Measurements from ENCODE around the gene TSHZ2.

Gene TSHZ2

GRCh38 chr20:53201588-53201987 is 229.4 kb downstream of the TSHZ2 start:
- Mint-ChIP-seq H3K27me3 (peaks cover 1% of the 10 kb centered on the region), H3K4me1 (ENCODE audit: low read depth) (no peaks in the 10 kb centered on the region), H3K36me3 (ENCODE audit: low read depth) (no peaks in the 10 kb centered on the region), H3K9me3 (no peaks in the 10 kb centered on the region), H3K4me3 (no peak overlapping the region), H3K27ac (no peak overlapping the region)
- intact Hi-C loops (cut with micrococcal nuclease): no loop called here

GRCh38 chr20:53202777-53203176 is 230.6 kb downstream of the TSHZ2 start:
- no peaks in the 10 kb centered on the region for H3K36me3 Mint-ChIP-seq (ENCODE audit: low read depth)
- no peaks in the 10 kb centered on the region for H3K4me1 Mint-ChIP-seq (ENCODE audit: low read depth)
- no peak overlapping the region for H3K4me3 Mint-ChIP-seq
- intact Hi-C loops (cut with micrococcal nuclease): no loop called here
- H3K27ac Mint-ChIP-seq: no peak overlapping the region
- H3K9me3 Mint-ChIP-seq: no peaks in the 10 kb centered on the region
- H3K27me3 Mint-ChIP-seq: no peaks in the 10 kb centered on the region

GRCh38 chr20:53205046-53205445 is 232.9 kb downstream of the TSHZ2 start:
- Mint-ChIP-seq H3K4me3 (no peak overlapping the region), H3K27me3 (no peaks in the 10 kb centered on the region), H3K9me3 (no peaks in the 10 kb centered on the region), H3K36me3 (ENCODE audit: low read depth) (no peaks in the 10 kb centered on the region), H3K4me1 (ENCODE audit: low read depth) (no peaks in the 10 kb centered on the region), H3K27ac (no peak overlapping the region)
- intact Hi-C loops (cut with micrococcal nuclease): no loop called here

- H3K36me3 Mint-ChIP-seq (ENCODE audit: low read depth): no peaks in the 10 kb centered on the region
- no peak overlapping the region for H3K4me3 Mint-ChIP-seq
- no peaks in the 10 kb centered on the region for H3K9me3 Mint-ChIP-seq
- no peak overlapping the region for H3K27ac Mint-ChIP-seq
- H3K4me1 Mint-ChIP-seq (ENCODE audit: low read depth): no peaks in the 10 kb centered on the region
- intact Hi-C loops (cut with micrococcal nuclease): no loop called here
- H3K27me3 Mint-ChIP-seq: peaks cover under 1% of the 10 kb centered on the region
These were observed 236.1 kb downstream of the TSHZ2 start for GRCh38 chr20:53208110-53208832.

- H3K4me3 Mint-ChIP-seq: no peak overlapping the region
- intact Hi-C loops (cut with micrococcal nuclease): no loop called here
- H3K4me1 Mint-ChIP-seq (ENCODE audit: low read depth): no peaks in the 10 kb centered on the region
- no peaks in the 10 kb centered on the region for H3K36me3 Mint-ChIP-seq (ENCODE audit: low read depth)
- peaks cover 1% of the 10 kb centered on the region for H3K27me3 Mint-ChIP-seq
- H3K27ac Mint-ChIP-seq: no peak overlapping the region
- no peaks in the 10 kb centered on the region for H3K9me3 Mint-ChIP-seq
These were observed 237.9 kb downstream of the TSHZ2 start for GRCh38 chr20:53210041-53210440.

- H3K9me3 Mint-ChIP-seq: no peaks in the 10 kb centered on the region
- H3K4me3 Mint-ChIP-seq: no peak overlapping the region
- intact Hi-C loops (cut with micrococcal nuclease): no loop called here
- H3K36me3 Mint-ChIP-seq (ENCODE audit: low read depth): no peaks in the 10 kb centered on the region
- no peaks in the 10 kb centered on the region for H3K4me1 Mint-ChIP-seq (ENCODE audit: low read depth)
- no peak overlapping the region for H3K27ac Mint-ChIP-seq
- peaks cover 1% of the 10 kb centered on the region for H3K27me3 Mint-ChIP-seq
These were observed 238.8 kb downstream of the TSHZ2 start for GRCh38 chr20:53210931-53211330.

GRCh38 chr20:53212018-53212417 is 239.9 kb downstream of the TSHZ2 start:
- H3K36me3 Mint-ChIP-seq (ENCODE audit: low read depth): no peaks in the 10 kb centered on the region
- H3K4me1 Mint-ChIP-seq (ENCODE audit: low read depth): no peaks in the 10 kb centered on the region
- H3K27ac Mint-ChIP-seq: no peak overlapping the region
- intact Hi-C loops (cut with micrococcal nuclease): no loop called here
- H3K4me3 Mint-ChIP-seq: no peak overlapping the region
- H3K9me3 Mint-ChIP-seq: no peaks in the 10 kb centered on the region
- peaks cover 6% of the 10 kb centered on the region for H3K27me3 Mint-ChIP-seq

GRCh38 chr20:53214392-53214791 is 242.2 kb downstream of the TSHZ2 start:
- Mint-ChIP-seq H3K36me3 (ENCODE audit: low read depth) (no peaks in the 10 kb centered on the region), H3K4me1 (ENCODE audit: low read depth) (no peaks in the 10 kb centered on the region), H3K27ac (no peak overlapping the region), H3K27me3 (peaks cover 8% of the 10 kb centered on the region), H3K9me3 (no peaks in the 10 kb centered on the region), H3K4me3 (no peak overlapping the region)
- intact Hi-C loops (cut with micrococcal nuclease): no loop called here

- Mint-ChIP-seq H3K9me3 (no peaks in the 10 kb centered on the region), H3K27ac (no peak overlapping the region), H3K4me1 (ENCODE audit: low read depth) (no peaks in the 10 kb centered on the region), H3K36me3 (ENCODE audit: low read depth) (no peaks in the 10 kb centered on the region), H3K4me3 (no peak overlapping the region), H3K27me3 (peaks cover 8% of the 10 kb centered on the region)
- intact Hi-C loops (cut with micrococcal nuclease): loop anchor here (5.0 kb wide), 2 partner anchors 903 to 973 kb away; no protein-coding TSS in a partner anchor
These were observed 243.0 kb downstream of the TSHZ2 start for GRCh38 chr20:53215166-53215565.

GRCh38 chr20:53216478-53216855 is 244.3 kb downstream of the TSHZ2 start:
- no peak overlapping the region for H3K27ac Mint-ChIP-seq
- intact Hi-C loops (cut with micrococcal nuclease): loop anchor here (5.0 kb wide), 2 partner anchors 904 to 974 kb away; no protein-coding TSS in a partner anchor
- no peaks in the 10 kb centered on the region for H3K4me1 Mint-ChIP-seq (ENCODE audit: low read depth)
- H3K27me3 Mint-ChIP-seq: peaks cover 8% of the 10 kb centered on the region
- no peaks in the 10 kb centered on the region for H3K36me3 Mint-ChIP-seq (ENCODE audit: low read depth)
- H3K4me3 Mint-ChIP-seq: no peak overlapping the region
- no peaks in the 10 kb centered on the region for H3K9me3 Mint-ChIP-seq

- Mint-ChIP-seq H3K4me3 (no peak overlapping the region), H3K27ac (no peak overlapping the region), H3K27me3 (peaks cover 8% of the 10 kb centered on the region), H3K9me3 (no peaks in the 10 kb centered on the region), H3K4me1 (ENCODE audit: low read depth) (no peaks in the 10 kb centered on the region), H3K36me3 (ENCODE audit: low read depth) (no peaks in the 10 kb centered on the region)
- intact Hi-C loops (cut with micrococcal nuclease): loop anchor here (5.0 kb wide), 2 partner anchors 905 to 975 kb away; no protein-coding TSS in a partner anchor
These were observed 244.9 kb downstream of the TSHZ2 start for GRCh38 chr20:53216856-53217576.

GRCh38 chr20:53220482-53221307 is 248.5 kb downstream of the TSHZ2 start:
- Mint-ChIP-seq H3K27ac (no peak overlapping the region), H3K4me1 (ENCODE audit: low read depth) (no peaks in the 10 kb centered on the region), H3K4me3 (no peak overlapping the region), H3K36me3 (ENCODE audit: low read depth) (no peaks in the 10 kb centered on the region), H3K27me3 (peaks cover 15% of the 10 kb centered on the region), H3K9me3 (no peaks in the 10 kb centered on the region)
- intact Hi-C loops (cut with micrococcal nuclease): no loop called here

- intact Hi-C loops (cut with micrococcal nuclease): no loop called here
- peaks cover 14% of the 10 kb centered on the region for H3K27me3 Mint-ChIP-seq
- no peak overlapping the region for H3K27ac Mint-ChIP-seq
- no peaks in the 10 kb centered on the region for H3K9me3 Mint-ChIP-seq
- H3K4me1 Mint-ChIP-seq (ENCODE audit: low read depth): no peaks in the 10 kb centered on the region
- H3K4me3 Mint-ChIP-seq: no peak overlapping the region
- H3K36me3 Mint-ChIP-seq (ENCODE audit: low read depth): no peaks in the 10 kb centered on the region
These were observed 249.6 kb downstream of the TSHZ2 start for GRCh38 chr20:53221731-53222130.

GRCh38 chr20:53222416-53222815 is 250.3 kb downstream of the TSHZ2 start:
- no peaks in the 10 kb centered on the region for H3K4me1 Mint-ChIP-seq (ENCODE audit: low read depth)
- no peaks in the 10 kb centered on the region for H3K9me3 Mint-ChIP-seq
- intact Hi-C loops (cut with micrococcal nuclease): no loop called here
- no peak overlapping the region for H3K4me3 Mint-ChIP-seq
- peaks cover 9% of the 10 kb centered on the region for H3K27me3 Mint-ChIP-seq
- H3K36me3 Mint-ChIP-seq (ENCODE audit: low read depth): no peaks in the 10 kb centered on the region
- no peak overlapping the region for H3K27ac Mint-ChIP-seq
